K562 (cell line): ENCODE data around the gene ABRAXAS1. TPM values are rescaled to one million over a fixed set of nuclear protein-coding genes. Genes with fewer than 3 reads are reported as not detected.

Source experiments
- ARHGAP35 ChIP-seq: fragments of 450-650 bp; IDR thresholded peaks from 2 replicates; pipeline ENCODE4 v1.6.1; 2018; ENCODE audit not compliant: partially characterized antibody
- KAT7 ChIP-seq: sonication (generic); formaldehyde crosslinking; IDR thresholded peaks from 2 replicates; pipeline ENCODE4 v1.8.0; 2022; ENCODE audit warnings: missing genetic modification reagents, mild to moderate bottlenecking, borderline replicate concordance
- MCM5 ChIP-seq: fragments of 450-650 bp; IDR thresholded peaks from 2 replicates; pipeline ENCODE4 v1.6.1; 2016; ENCODE audit warnings: low read depth
- NR1H2 ChIP-seq: sonication (generic); formaldehyde crosslinking; IDR thresholded peaks from 2 replicates; pipeline ENCODE4 v1.4.0; 2020; ENCODE audit warnings: mild to moderate bottlenecking, missing genetic modification reagents
- PML ChIP-seq: IDR thresholded peaks from 2 replicates; pipeline ENCODE4 v1.6.1; 2012; ENCODE audit warnings: low read length, inconsistent platforms
- SIN3A ChIP-seq, 2 experiments: fragments of 150-350 bp in 1 of 2; IDR thresholded peaks; 2 replicates each; pipeline ENCODE4 v1.6.1; 2011 to 2016; ENCODE audit warnings: borderline replicate concordance in 2 of 2, low read depth in 2 of 2, low read length in 2 of 2, mild to moderate bottlenecking in 2 of 2, moderate library complexity in 2 of 2; ENCODE audit not compliant: control insufficient read depth in 1 of 2
- STAT5A ChIP-seq: IDR thresholded peaks from 2 replicates; pipeline ENCODE4 v1.6.1; 2012; ENCODE audit warnings: low read length, inconsistent platforms, borderline replicate concordance
- TOE1 ChIP-seq, 2 experiments: fragments of 450-650 bp in 1 of 2; sonication (generic) in 1 of 2; formaldehyde crosslinking in 1 of 2; IDR thresholded peaks; 2 replicates each; pipeline versions ENCODE4 v1.7.1 to v1.8.0; 2016 to 2022; ENCODE audit warnings: borderline replicate concordance in 2 of 2, mild to moderate bottlenecking in 2 of 2, antibody characterized with exemption in 1 of 2, inconsistent platforms in 1 of 2, low read depth in 1 of 2, missing genetic modification reagents in 1 of 2, moderate library complexity in 1 of 2
- ZNF140 ChIP-seq: fragments of 250-450 bp; sonication (Bioruptor Pico); IDR thresholded peaks from 2 replicates; pipeline ENCODE4 v1.8.0; 2021; ENCODE audit warnings: moderate library complexity, mild to moderate bottlenecking, inconsistent platforms
- ZNF253 ChIP-seq: fragments of 250-450 bp; sonication (Bioruptor Pico); conservative IDR thresholded peaks from 2 replicates; pipeline ENCODE4 v1.6.1; 2021; ENCODE audit warnings: mild to moderate bottlenecking
- polyA plus RNA-seq, 8 experiments: library from polyadenylated mRNA; depleted of rRNA in 4 of 8; stranded (reverse) in 5 of 8; unstranded in 3 of 8; fragments of >200 nt; fragmentation: Nextera tagmentation in 2 of 8; fragmentation: Illumina TruSeq in 1 of 8; extraction: Ambion mirVana in 2 of 8; extraction: Trizol in 1 of 8; gene quantifications; 2 replicates each; pipeline versions ENCODE4 v1.2.1 to v1.2.3, GENCODE V29; 2011 to 2014; ENCODE audit warnings: inconsistent platforms in 1 of 8, missing spikeins in 1 of 8
- total RNA-seq, 7 experiments: library from RNA; depleted of rRNA in 6 of 7; stranded (reverse); fragments of >200 nt in 6 of 7; fragmentation: Illumina TruSeq in 2 of 7; extraction: Trizol in 2 of 7; gene quantifications; 2 replicates each; pipeline versions ENCODE4 v1.2.1 to v1.2.3, GENCODE V29; 2011 to 2021; ENCODE audit warnings: low replicate concordance in 1 of 7
- TF ChIP-seq, protein P1 (sequence below): fragments of 450-650 bp; IDR thresholded peaks from 2 replicates; pipeline ENCODE4 v1.6.1; 2016; ENCODE audit warnings: borderline replicate concordance
- TF ChIP-seq, protein P2 (sequence below), 2 experiments: fragments of 450-650 bp; conservative IDR thresholded peaks; 2 replicates each; pipeline ENCODE4 v1.6.1; 2017; ENCODE audit warnings: mild to moderate bottlenecking in 2 of 2, moderate library complexity in 2 of 2
- TF ChIP-seq, protein P3 (sequence below): fragments of 450-650 bp; IDR thresholded peaks from 2 replicates; pipeline ENCODE4 v1.6.1; 2016
- TF ChIP-seq, protein P4 (sequence below): fragments of 250-450 bp; sonication (Bioruptor Pico); IDR thresholded peaks from 2 replicates; pipeline ENCODE4 v1.4.0; 2020

Gene ABRAXAS1
- total and polyA plus RNA-seq, 9 of the 15 experiments (the other 6 are each of a cell fraction or from before 2014, with no cell fraction given): 10.8 to 48.3 (median 22.1) TPM

- TF ChIP-seq STAT5A (no peak), PML (peak; percentile 56; the same call in 1 of the 2 replicates), NR1H2 (CRISPR knock-in tag) (0 out of 2 replicates have a peak, but pooled peaks have one; percentile 72), ZNF140 (CRISPR knock-in tag) (no peak), KAT7 (CRISPR knock-in tag) (no peak; the same call in 1 of the 2 replicates), ZNF253 (CRISPR knock-in tag) (no peak), TOE1 (IDR thresholded peaks at IDR 0.05; ENCODE audit: borderline replicate concordance) (peak; percentile 80), TOE1 (CRISPR knock-in tag; IDR thresholded peaks at IDR 0.05; ENCODE audit: borderline replicate concordance, low read depth) (peak; percentile 82; the same call in 1 of the 2 replicates), ARHGAP35 (peak; percentile 37), MCM5 (no peak), SIN3A (IDR thresholded peaks at IDR 0.05; ENCODE audit: borderline replicate concordance in 2 of 2, control insufficient read depth in 1 of 2, low read depth in 2 of 2, low read length in 2 of 2) (peak; percentile 44 to 58; a peak in 2 of 4 replicates)
- TF ChIP-seq, protein P1, sequence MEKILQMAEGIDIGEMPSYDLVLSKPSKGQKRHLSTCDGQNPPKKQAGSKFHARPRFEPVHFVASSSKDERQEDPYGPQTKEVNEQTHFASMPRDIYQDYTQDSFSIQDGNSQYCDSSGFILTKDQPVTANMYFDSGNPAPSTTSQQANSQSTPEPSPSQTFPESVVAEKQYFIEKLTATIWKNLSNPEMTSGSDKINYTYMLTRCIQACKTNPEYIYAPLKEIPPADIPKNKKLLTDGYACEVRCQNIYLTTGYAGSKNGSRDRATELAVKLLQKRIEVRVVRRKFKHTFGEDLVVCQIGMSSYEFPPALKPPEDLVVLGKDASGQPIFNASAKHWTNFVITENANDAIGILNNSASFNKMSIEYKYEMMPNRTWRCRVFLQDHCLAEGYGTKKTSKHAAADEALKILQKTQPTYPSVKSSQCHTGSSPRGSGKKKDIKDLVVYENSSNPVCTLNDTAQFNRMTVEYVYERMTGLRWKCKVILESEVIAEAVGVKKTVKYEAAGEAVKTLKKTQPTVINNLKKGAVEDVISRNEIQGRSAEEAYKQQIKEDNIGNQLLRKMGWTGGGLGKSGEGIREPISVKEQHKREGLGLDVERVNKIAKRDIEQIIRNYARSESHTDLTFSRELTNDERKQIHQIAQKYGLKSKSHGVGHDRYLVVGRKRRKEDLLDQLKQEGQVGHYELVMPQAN: peak; percentile 90
- TF ChIP-seq, protein P2, sequence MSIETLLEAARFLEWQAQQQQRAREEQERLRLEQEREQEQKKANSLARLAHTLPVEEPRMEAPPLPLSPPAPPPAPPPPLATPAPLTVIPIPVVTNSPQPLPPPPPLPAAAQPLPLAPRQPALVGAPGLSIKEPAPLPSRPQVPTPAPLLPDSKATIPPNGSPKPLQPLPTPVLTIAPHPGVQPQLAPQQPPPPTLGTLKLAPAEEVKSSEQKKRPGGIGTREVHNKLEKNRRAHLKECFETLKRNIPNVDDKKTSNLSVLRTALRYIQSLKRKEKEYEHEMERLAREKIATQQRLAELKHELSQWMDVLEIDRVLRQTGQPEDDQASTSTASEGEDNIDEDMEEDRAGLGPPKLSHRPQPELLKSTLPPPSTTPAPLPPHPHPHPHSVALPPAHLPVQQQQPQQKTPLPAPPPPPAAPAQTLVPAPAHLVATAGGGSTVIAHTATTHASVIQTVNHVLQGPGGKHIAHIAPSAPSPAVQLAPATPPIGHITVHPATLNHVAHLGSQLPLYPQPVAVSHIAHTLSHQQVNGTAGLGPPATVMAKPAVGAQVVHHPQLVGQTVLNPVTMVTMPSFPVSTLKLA (conservative IDR thresholded peaks at IDR 0.05): peak; percentile 66 to 78; a peak in 3 of 4 replicates
- TF ChIP-seq, protein P3, sequence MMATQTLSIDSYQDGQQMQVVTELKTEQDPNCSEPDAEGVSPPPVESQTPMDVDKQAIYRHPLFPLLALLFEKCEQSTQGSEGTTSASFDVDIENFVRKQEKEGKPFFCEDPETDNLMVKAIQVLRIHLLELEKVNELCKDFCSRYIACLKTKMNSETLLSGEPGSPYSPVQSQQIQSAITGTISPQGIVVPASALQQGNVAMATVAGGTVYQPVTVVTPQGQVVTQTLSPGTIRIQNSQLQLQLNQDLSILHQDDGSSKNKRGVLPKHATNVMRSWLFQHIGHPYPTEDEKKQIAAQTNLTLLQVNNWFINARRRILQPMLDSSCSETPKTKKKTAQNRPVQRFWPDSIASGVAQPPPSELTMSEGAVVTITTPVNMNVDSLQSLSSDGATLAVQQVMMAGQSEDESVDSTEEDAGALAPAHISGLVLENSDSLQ: no peak
- TF ChIP-seq, protein P4, sequence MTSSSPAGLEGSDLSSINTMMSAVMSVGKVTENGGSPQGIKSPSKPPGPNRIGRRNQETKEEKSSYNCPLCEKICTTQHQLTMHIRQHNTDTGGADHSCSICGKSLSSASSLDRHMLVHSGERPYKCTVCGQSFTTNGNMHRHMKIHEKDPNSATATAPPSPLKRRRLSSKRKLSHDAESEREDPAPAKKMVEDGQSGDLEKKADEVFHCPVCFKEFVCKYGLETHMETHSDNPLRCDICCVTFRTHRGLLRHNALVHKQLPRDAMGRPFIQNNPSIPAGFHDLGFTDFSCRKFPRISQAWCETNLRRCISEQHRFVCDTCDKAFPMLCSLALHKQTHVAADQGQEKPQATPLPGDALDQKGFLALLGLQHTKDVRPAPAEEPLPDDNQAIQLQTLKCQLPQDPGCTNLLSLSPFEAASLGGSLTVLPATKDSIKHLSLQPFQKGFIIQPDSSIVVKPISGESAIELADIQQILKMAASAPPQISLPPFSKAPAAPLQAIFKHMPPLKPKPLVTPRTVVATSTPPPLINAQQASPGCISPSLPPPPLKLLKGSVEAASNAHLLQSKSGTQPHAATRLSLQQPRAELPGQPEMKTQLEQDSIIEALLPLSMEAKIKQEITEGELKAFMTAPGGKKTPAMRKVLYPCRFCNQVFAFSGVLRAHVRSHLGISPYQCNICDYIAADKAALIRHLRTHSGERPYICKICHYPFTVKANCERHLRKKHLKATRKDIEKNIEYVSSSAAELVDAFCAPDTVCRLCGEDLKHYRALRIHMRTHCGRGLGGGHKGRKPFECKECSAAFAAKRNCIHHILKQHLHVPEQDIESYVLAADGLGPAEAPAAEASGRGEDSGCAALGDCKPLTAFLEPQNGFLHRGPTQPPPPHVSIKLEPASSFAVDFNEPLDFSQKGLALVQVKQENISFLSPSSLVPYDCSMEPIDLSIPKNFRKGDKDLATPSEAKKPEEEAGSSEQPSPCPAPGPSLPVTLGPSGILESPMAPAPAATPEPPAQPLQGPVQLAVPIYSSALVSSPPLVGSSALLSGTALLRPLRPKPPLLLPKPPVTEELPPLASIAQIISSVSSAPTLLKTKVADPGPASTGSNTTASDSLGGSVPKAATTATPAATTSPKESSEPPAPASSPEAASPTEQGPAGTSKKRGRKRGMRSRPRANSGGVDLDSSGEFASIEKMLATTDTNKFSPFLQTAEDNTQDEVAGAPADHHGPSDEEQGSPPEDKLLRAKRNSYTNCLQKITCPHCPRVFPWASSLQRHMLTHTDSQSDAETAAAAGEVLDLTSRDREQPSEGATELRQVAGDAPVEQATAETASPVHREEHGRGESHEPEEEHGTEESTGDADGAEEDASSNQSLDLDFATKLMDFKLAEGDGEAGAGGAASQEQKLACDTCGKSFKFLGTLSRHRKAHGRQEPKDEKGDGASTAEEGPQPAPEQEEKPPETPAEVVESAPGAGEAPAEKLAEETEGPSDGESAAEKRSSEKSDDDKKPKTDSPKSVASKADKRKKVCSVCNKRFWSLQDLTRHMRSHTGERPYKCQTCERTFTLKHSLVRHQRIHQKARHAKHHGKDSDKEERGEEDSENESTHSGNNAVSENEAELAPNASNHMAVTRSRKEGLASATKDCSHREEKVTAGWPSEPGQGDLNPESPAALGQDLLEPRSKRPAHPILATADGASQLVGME (CRISPR knock-in tag): 0 out of 2 replicates have a peak, but pooled peaks have one; percentile 61
These were observed at the start of gene ABRAXAS1 (continued) for GRCh38 chr4:83484500-83485461.
